NCI-H82 (cell line): ENCODE results near the gene THEMIS.
"Not testable (repeated sequence)": the region's sequence is repeated elsewhere in the genome, so short reads cannot be mapped to it uniquely, and the experiment has no call there.

Source experiments
- DNase-seq: peaks from one replicate; lab custom pipeline; 2025; lab: John Stamatoyannopoulos, UW

THEMIS gene

GRCh38 chr6:127912914-127913313 is 12.1 kb upstream of the THEMIS start:
- DNase-seq = no peak

DNA sequence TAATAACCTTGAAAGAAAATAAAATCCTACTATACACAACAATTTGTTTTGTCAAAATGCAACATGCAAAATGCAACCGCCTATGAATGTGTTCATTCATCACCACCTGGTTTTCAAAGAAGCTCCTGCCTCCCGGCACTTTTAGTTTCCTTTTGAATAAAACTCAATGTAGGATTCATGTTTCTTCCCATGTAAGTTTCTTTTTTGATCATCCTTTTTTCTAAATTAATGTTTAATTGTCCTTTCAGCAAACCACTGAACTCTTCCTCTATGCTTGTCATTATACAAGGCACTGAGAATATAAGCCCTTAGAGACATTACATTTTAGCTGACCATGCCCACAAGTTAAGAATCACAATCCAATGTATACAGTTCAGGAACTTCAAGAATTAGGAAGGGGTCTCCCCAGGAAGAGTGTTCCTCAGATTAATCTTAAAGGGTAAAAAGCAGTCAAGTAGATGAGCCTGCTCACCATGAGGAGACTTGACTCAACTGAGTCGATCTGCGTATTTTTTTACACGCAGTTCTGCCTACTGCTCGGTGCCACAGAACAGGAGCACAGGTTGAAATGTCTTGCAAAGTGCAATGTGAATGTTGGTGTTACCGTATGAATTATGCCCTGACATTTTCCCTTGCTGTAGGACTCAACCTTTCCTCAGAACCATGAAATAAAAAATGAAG is 7.2 kb upstream of the THEMIS start:
- no peak for DNase-seq

DNA sequence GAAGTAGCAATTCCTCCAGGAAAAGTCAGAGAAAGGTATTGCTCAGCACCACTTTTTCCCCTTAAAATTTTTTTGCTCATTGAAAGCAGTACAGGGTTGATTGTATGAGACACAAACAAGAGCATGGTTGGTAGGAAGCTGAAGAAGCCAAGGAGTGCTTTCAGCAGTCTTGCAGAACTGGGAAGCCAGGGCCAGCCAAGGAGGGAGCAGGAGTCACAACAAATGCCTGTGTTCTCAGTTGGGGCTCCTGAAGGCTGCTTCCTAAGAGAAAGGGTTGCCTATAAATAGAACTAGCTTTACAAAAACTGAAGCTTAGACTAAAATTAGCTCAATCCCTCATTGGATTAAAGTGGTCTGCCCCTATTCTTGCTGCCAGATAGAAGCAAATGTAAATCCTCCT is 3.3 kb upstream of the THEMIS start:
- peak; percentile 52 for DNase-seq

- peak; percentile 68 for DNase-seq
Measured at GRCh38 chr6:127902933-127903332, 2.1 kb upstream of the THEMIS start.

DNA sequence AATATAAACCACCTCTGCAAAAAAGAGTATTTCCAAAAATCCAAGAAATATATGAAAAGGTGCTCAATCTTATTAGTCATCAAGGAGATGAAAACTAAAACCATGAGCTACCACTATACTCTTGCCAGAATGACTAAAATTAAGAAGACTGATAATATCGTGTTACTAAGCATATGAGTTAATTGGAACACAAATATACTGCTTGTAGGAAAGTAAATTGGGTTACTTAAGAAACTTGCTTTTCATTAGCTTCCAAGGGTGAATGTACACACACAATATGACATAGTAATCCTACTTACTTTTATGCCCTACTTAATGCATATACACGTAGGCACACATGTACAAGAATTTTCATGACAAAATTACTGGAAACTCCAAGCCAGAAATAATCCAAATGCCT is 3.4 kb downstream of the THEMIS start:
- no peak for DNase-seq

DNA sequence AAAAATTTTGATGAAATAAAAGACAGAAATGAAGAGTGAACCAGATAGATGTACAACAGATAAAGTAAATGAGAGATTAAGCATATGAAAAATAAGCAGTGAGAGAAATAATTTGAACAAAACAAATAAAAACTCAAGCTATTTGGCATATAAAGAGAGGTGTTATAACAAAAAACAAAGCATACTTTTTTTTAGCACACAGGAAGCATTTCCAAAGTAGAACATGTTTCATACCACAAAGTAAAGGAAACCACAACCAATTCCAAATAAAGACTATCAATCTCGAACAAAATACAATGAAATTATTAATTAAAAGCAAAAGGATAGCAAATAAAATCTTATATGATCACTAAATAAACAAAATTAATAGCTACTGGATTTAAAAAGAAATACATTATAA is 6.8 kb downstream of the THEMIS start:
- no peak for DNase-seq

DNA sequence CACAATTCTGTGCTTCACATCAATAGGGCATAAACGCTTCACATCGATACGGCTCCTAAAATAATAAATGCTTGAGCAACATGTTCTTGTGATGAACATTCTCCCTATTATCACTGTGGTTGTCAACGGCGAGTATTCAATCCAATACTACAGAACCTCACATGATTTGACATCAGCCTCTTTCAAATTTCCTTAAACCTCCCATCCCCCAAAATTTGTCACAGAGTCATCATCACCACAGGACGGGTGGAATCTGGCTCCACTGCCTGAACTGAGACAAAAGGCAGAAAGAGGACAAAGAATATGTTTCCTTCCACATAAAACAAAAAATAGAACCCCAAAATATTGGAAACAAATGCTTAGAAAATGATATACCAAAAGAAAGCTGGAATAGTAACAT is 7.3 kb downstream of the THEMIS start:
- no peak for DNase-seq

DNA sequence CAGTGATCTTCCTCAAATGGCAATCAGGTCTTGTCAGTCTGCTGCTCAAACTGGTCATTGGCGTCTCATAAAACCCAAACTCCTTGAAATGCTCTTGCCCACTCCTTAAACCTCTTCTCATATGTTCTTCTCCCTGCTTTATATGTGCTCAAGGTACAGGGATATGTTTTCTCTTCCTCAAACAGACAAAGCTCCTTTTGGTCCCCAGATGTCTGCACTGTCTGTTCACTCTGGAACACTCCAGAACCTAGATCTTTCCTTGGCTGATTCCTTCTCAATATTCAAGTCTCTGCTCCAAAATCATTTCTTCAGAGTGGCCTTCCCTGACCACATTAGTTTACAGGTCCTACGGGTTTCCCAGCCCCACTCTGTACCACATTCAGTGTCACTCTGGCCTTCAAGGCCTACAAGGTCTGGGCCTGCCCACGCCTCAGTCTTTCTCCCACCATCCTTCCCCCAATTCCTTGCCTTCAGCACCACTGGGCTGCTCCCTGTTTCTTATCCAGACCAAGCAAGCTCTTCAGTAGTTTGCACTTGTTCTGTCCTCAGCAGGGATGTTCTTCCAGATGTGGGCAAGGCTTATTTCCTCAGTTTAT is 9.0 kb downstream of the THEMIS start:
- DNase-seq = no peak

DNA sequence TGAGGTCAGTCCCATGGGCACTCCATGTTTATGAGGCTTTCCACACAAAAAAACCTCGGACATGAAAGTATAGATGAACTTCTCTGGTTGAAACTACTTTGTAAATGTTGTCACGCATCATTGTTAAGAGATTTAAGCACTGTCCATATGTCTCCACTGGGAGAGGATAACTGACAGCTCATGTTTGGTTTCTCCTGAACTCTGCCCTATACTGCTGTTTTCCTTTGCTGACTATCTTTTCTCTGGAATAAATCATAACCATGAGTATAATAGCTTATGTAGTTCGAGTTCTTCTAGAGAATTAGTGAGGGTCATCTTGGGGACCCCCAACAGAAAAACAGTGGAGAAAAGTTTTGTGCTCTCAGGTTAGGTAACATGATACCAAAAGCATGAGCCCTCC is 14.3 kb downstream of the THEMIS start:
- no peak for DNase-seq

DNA sequence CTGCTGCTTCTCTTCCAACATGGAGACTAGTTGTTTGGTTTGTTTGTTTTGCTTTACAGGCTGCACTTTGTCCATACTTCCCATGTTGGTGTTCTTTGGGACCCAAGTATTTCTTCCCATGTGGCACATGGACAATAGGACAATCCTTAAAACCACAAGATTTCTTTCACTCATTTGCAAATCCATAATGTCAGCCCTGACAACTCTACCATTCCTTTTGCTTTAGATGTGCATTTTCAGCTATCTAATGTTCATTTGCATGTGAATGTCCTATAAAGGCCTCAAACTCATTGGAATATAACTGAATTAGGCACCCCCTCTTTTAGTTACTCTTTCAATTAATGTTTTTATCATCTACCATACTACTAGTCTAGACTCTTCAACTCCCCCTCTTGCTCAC is 16.7 kb downstream of the THEMIS start:
- DNase-seq = no peak

- DNase-seq = not testable (repeated sequence)
Measured at GRCh38 chr6:127881949-127882348, 18.9 kb downstream of the THEMIS start.

GRCh38 chr6:127880429-127880828 is 20.4 kb downstream of the THEMIS start:
- DNase-seq = no peak

DNA sequence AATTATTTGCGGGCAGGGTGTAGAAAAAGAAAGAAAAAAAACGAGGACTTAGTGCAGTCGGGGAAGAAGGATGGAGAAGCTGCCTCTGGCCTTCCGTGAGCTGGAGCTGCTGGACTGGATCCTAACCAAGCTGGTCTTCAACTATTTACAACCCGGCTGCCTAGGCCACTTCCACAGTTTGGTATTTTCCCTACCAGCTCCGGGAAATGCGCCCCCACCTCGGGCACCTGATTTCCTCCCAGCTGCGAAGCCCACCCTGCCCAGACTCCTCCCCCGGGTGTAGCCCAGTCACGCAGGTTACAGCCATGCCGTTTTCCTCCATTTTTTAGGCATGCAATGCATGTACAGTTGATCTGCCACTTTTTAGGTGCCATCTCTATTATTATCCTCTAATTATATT is 21.2 kb downstream of the THEMIS start:
- peak; percentile 51 for DNase-seq

GRCh38 chr6:127878115-127878514 is 22.7 kb downstream of the THEMIS start:
- no peak for DNase-seq

DNA sequence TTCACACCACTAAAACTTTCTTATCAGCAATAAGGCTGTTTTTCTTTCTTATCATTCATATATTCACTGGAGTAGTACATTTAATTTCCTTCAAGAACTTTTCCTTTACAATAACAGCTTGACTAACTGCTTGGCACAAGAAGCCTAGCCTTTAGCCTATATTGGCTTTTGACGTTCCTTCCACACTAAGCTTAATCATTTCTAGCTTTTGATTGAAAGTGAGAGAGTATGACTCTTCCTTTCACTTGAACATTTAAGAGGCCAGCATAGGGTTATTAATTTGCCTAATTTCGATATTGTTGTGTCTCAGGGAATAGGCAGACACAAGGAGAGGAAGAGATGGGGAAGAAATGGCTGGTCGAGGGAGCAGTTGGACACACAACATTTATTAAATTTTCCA is 23.6 kb downstream of the THEMIS start:
- DNase-seq = no peak

GRCh38 chr6:127869772-127870404 is 31.0 kb downstream of the THEMIS start:
- no peak for DNase-seq

DNA sequence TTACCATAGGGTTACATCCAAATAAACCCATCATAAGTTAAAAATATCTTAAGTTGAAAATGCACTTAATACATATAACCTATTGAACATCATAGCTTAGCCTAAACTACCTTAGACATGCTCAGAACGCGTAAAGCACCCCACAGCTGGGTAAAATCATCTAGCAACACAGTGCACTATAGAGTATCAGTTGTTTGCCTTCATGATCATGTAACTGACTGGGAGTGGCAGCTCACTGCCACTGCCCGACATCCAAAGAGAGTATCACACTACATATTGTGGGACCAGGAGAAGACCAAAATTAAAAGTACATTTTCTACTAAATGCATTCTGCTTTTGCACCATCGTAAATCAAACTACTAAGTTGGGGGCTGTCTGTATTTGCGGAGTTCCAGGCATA is 31.7 kb downstream of the THEMIS start:
- no peak for DNase-seq

DNA sequence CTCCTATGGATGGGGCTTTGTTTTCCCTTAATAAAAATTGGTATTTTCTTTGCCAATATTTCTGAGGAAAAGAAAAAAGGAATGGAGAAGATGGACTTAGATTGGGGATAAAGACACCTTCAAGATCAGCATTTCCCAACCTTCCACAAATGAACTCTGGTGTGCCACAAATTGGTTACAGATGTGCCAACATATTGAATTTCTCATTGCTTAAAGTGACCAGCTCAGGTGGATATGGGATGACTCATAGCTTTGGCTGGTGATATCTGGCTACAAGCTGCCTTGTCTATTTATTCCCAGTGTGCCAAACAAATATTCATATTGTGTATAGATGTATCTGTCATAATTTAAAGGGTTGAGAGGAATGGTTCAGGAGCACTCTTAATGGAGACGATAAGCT is 32.5 kb downstream of the THEMIS start:
- no peak for DNase-seq

GRCh38 chr6:127866766-127867165 is 34.1 kb downstream of the THEMIS start:
- DNase-seq = no peak

- no peak for DNase-seq
Measured at GRCh38 chr6:127865108-127865507, 35.8 kb downstream of the THEMIS start.

DNA sequence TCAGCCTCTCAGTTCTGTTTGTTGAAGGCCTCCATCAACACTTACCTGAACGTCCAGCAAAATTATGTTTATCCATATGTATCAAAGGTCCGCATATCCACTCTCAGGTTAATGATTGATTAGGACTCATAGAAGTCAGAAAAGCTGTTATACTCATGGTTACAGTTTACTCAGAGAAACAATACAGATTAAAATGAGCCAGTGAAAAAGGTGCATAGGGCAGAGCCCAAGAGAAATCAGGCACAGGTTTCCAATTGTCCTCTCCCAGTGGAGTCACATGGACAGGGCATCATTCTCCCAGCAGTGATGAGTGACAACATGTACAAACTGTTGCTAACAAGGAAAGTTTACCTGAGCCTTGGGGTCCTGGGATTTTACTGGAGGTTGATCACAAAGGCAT is 36.2 kb downstream of the THEMIS start:
- DNase-seq = no peak

GRCh38 chr6:127860723-127861122 is 40.1 kb downstream of the THEMIS start:
- no peak for DNase-seq

GRCh38 chr6:127859956-127860355 is 40.9 kb downstream of the THEMIS start:
- no peak for DNase-seq
